SKM-1 treated with dmso at 0.1 percent for 144 hours (cell line): ENCODE measurements around the gene SYT6.

ENCODE experiments used
- DNase-seq: peaks from one replicate; lab custom pipeline; 2025; ENCODE audit not compliant: unreplicated experiment; lab: John Stamatoyannopoulos, UW

Gene SYT6, protein sequence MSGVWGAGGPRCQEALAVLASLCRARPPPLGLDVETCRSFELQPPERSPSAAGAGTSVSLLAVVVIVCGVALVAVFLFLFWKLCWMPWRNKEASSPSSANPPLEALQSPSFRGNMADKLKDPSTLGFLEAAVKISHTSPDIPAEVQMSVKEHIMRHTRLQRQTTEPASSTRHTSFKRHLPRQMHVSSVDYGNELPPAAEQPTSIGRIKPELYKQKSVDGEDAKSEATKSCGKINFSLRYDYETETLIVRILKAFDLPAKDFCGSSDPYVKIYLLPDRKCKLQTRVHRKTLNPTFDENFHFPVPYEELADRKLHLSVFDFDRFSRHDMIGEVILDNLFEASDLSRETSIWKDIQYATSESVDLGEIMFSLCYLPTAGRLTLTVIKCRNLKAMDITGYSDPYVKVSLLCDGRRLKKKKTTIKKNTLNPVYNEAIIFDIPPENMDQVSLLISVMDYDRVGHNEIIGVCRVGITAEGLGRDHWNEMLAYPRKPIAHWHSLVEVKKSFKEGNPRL

DNA sequence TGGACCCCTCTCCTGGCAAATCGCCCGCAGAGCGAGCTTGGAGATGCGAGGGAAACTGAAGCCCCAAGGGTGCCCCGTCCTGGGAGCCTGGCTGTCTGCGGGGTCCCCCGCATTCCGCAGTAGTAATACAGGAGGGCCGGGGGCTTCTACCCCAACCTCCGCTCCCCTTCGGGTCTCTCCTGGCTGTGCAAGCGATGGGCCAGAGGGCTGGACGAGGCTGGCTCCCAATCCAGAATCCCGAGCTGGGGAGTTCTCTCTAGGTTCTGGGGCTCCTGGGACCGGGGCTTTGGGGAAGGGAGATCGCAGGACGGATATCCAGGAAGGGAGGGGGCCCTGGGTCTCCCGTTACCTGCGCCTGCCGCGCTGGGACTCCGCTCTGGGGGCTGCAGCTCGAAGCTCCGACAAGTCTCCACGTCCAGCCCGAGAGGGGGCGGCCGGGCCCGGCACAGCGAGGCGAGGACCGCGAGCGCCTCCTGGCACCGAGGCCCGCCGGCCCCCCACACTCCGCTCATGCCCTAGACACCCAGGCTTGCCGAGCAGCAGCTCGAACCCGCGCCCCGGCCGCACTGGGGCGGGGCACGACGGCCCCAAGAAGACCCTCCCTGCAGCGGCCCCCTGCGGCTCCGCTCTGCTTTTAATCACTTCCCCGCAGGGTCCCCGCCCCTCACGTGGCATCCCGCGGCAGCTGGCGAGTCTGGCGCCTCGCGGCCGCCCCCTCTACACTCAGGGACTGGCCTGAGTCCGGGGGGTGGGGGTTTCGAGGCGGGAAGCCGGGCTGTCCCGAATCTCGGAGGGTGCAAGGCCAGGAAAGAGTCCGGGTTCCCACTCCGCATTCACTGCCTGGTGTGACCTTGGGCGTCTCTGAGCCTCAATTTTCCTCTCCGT, at the start of gene SYT6:
SYT6 (minus strand) TSS at position 609 of the 885 bp plus-strand sequence; CDS start at position 512, 97 bp downstream.
- no peak for DNase-seq

DNA sequence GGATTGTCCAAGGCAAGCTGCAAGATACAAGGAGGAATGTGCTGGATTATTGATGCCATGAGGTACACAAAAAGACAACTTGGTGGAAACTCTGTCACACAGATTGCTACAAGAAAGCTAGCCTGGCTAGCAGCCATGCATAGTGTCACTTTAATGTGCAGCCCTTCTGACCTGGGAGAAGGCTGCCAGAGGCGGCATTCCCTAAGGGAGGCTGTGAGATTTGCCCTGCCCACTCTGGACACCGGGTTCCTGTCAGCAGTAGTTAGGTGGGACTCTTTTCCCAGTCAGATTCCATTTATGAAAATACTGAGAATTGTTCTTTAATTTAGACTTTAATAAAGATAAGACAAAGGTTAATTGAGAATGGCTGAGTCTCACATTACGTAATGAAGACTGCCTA, 47.8 kb upstream of the SYT6 start:
- DNase-seq = no peak

DNA sequence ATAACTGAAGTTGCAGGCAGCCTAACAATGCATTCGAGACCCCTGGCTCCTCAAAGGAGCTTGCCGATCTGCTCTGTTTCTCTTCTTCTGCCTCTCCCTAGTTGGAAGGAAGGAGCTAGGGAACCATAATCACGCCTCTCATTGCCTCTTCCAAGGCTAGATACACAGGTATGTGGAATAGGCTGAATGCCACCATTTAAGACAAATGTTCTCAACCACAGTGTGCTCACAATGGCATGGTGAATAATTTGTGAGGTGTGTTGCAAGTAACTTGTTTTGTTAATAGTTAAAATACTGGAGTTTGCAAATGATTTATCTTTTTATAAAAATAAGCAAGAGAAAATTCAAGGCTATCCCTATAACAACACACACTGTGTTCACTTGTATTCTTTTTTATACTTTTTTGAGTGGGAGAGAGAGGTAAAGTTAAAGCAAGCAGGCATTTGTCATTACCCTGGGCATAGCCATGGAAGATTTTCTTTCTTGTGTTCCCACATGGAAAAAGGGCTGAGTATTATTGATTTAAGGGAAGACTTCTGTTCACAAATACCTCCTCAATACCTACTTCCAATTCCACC, 45.4 kb upstream of the SYT6 start:
- no peak for DNase-seq

DNA sequence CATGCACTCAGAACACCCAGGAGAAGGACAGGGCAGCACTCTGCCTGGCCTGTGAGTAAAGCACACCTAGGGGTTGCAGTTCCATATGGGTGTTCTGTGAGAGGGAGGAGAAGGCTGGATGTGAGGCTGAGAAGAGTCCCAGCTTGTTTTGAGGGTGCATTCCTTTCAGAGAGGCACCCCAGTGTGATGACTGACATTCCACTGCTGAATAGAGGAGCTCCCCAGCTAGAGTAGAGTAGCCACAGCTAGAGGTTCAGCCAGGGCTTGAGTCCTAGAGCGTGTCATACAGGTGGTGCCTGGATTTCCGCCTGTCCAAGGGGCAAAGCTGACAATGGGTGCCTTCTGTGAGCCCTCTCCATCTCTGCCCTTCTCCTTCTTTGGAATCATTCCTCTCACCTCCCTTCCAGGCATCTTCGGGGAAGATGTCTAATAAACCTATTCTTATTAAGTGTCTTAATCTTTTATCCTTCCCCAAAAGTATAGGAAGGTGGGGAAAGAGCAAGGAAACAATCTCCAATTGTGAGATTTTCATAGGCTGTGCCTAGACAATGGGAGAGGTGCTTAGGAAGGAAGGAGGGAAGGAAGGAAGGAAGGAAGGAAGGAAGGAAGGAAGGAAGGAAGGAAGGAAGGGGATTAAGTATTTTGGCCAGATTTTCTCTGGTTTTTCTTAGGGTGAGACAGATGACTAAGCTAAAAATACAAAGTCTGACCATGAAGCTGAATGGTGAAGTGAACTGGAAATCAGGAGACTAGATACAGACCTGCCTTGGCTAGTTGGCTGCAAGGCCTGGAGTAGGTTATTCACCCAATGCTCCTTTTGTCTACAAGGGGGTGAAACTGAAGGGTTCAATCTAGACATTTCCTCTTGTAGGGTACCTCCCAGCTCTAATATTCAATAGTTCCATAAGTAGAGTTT, 43.6 kb upstream of the SYT6 start:
- no peak for DNase-seq

DNA sequence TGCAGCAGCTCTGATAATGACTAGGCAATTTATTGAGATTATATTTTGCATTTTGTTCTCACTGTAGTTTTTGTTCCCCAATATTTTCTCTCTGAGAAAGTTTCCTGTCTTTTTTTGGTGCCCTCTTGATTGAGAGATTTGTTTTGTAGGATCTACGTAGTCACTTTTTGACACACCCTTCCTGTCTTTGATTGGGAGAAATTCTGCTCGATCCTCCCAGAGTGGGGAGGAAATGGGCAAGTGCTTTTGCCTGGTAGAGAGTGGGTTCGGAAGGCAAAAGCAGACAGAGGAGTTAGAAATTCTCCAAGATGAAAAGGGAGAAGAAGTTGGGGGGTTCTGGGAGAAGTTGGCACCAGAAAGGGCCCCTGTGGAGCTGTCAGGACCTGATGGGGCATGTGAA, 42.1 kb upstream of the SYT6 start:
- no peak for DNase-seq

DNA sequence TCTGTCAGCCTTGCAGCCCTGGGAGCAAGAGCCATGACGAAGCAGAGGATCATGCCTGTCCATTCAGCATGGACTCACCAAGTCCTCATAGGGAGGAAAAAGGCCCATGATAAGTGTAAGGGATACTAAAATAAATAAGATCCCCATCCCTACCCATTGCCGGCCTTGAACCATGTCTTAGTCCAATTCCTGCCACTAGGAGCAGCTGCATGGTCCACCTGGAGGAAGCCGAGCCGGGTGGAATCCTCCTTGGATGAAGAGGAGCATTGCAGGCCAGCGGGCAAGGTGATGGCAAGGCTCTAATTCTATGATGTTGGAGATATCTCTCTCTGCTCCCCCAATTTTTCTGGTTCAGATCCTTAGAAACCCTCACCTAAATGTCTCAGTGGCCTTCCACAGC, 38.7 kb upstream of the SYT6 start:
- no peak for DNase-seq

DNA sequence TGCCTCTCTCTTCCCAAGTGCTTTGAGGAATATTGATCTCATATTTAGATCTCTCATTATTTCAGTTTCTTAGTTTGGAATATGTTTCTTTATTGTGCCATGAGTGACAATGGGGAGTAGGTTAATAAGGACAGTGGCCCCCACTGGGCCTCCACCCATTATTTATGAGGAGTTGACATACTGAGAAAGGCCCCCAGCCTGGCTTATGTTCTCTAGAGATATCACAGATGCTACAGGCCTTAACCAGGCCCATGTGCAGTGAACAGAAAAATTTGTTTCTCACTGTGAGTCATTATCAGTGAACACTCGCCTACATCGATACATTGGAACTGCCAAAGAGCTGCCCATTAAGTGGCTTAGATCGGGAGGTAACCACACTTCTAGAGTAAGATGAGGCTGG, 35.7 kb upstream of the SYT6 start:
- DNase-seq = no peak

DNA sequence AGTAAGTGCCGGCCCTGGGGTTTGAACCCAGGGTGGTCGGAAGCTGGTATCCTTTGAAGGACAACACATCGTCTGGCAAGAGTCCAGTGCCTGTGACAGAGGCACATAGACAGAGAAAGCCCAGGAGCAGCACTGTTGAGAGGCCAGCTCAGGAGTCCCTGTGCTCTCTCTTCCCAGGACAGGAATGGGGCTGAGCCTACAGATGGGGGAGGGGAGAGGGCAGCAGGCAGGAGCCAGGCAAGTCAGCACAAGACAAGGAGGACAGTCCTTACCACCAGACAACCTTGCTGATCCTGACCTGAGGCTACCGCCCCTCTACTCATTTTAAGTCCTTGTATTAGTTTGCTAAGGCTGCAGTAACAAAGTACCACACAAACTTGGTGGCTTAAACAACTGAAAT, 27.7 kb upstream of the SYT6 start:
- no peak for DNase-seq

DNA sequence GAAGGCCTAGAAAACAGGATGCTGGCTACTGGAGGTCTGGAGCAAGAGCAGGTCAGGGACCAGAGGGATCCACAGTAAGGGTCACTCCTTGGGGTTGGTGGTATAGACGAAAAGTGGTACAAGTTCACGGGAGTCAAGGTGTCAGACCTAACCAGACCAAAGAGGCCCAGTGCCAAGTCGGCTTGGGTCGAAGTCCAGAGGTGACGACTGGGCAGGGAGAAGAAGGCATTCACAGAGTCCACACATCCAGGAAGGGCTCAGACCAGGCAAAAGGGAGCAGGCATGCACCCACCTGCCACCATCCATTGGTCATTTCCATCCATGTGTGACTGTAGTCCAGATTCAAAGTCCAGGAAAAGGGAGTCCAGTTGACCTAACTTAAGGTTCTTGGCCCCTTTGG, 27.1 kb upstream of the SYT6 start:
- no peak for DNase-seq

DNA sequence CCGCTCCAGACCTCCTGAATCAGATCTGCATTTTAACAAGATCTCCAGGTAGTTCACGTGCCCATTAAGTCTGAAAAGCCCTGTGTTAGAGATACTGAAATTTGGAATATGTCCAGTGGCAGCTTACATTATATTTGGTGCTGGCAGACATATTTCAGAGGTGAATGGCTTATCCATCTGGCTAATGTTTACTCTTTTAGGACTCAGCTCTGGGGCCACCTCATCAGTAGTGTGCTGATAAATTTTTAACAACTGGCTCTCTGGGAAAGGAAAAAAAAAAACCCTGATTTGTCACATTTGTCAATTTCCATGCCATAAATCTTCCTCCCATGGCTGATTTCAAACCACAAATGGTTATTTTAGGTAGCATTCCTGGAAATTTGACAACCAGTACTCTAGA, 25.3 kb upstream of the SYT6 start:
- no peak for DNase-seq

DNA sequence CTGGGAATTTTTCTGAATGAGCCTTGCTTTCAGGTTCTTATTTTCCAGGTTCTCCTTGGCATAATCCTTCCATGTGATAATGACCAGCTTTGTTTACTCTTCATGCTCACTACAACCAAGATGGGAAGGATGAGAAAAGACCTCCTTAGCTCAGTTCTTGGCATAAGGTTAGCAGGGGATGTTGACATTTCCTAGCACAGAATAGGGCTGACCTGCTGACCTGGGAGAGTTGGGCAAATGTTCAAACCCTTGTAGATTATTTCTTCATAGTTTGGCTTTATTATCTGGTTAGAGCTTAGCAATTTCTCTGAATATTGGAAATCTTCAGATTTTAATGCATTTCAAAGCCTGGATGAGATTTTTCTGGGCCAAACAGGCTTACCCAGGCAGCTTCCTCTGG, 23.6 kb upstream of the SYT6 start:
- no peak for DNase-seq

DNA sequence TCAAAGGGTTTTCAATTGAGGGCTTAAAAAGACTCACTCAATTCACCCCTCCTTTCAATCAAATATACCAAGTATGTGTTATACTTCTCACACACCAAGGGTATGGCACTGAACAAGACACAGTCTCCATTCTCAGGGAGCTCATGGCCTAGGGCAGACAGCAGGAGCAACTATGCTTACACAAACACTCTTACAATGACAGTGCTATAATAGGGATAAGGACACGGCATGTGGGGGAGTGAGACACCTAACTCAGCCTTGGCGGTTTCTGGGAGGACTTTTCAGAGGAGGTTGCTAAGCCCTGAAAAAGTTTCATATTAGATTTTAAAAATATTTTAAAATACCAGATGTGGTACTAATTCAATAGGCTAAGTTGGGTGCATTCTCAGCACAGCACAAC, 22.7 kb upstream of the SYT6 start:
- no peak for DNase-seq

DNA sequence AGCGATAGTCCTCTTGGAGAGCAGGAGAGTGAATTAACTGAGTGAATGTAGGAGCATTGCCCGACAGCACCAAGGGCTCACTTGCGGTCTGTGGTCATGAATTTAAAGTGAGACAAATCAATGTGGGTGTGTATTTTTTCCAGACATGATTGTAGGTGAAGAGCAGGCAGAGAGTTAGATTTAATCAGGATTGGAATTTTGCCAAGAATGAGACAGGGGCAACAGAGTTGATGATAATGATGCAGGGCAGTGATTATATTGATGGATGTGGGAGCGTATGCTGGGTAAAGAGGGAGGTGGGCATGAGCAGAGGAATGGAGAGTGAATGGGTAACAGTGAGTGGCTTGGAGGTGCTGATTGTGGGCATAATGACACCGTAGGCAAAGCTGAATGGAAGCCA, 20.0 kb upstream of the SYT6 start:
- DNase-seq = no peak

DNA sequence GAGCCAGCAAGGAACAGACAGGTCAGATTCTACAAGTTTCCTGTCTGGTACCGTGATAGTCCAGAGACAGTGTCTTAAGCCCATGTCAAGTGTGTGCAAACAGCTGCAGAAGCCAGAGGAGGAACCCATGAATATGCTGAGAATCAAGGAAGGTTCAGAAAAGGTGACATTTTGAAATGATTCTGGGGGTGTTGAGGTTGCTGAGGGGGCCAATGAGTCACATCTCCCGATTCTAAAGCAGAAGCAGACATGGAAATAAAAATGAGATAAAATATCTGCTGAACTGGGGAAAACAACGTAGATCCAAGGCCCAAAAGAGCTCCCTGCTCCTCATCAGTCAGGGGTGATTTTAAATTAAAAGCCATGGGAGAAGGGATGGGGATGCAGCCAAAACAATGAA, 15.8 kb upstream of the SYT6 start:
- DNase-seq = no peak

DNA sequence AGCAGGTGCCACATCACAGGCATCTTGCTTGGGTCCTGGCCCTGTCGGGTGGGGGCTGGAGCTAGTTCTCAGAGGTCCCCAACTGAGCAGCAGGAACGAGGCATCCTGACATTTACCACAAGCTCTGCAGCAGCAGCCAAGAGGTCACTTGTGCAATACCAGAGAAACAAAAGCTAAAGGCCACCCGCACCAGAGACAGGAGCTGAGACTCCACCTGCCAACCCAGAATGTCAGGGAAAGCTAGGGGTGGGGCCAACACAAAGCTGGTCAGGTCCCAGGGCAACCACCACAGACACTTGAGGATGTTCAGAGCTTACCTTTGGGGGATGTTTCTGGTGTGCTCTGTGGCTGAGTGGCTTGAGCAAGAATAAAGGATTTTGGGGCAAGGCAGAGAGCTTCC, 13.6 kb upstream of the SYT6 start:
- DNase-seq = no peak

DNA sequence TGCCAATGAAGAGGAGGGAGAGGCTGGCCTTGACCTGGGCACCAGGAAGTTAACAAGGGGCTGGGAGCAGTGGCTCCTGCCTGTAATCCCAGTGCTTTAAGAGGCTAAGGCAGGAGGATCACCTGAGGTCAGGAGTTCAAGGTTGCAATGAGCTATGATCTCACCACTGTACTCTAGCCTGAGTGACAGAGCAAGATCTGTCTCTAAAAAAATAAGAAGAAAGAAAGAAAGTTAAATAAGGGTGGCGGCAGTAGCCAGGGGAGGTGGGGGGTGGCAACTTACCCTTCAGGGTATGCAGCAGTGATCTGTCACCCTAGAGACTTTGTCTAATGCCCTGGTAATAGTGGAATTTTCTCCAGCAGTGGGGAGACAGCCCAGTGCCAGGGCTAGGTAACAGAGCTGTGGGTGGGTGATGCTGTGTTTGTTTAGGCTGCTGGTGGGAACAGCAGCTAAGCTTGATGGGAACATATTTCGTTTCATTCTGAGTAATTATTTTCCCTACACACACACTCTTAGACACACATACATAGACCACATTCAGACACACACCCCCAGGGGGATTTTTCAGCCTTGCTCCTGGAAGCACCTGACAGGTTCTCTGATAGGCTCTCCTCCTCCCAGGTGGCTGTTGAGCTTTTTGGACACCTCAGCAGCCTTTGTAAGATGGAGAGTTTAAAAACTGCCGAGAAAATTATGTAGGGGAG, 11.3 kb upstream of the SYT6 start:
- no peak for DNase-seq

DNA sequence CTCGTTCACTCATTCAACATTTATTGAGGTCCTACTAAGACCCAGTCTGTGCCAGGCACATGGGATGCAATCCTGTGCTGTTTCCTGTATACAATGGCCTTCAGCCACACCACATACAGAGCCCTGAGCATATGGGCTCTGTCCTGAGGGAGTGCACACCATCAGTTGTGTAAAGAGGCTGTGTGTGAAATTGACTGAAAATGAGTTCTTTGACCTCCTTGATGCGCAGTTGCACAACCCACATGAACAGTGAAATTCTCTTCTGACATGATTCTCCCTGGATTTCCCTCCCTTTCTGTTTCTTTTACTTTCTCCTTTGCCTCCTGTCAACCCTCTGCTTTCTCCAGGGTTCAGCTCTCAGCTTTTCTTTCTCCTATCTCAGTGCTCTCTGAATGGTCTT, 6.3 kb upstream of the SYT6 start:
- DNase-seq = no peak

DNA sequence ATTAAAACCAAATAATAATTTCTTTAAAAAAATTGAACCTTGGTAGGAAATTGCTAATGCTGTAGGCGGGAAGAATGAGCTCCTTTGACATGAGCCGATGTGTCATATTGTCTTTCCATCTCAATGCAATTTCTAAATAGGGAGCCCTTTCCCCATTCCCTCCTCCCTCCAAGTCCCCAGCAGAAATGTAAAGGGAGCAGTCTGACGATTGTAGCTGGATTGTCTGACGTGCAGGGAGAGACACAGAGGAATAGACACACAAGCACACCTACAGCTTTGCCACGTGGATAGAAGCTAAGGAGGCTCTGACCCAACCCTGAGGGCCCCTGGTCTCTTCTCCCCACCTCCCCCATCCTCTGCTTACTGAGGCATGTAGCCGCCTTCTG, 3.6 kb upstream of the SYT6 start:
- no peak for DNase-seq

DNA sequence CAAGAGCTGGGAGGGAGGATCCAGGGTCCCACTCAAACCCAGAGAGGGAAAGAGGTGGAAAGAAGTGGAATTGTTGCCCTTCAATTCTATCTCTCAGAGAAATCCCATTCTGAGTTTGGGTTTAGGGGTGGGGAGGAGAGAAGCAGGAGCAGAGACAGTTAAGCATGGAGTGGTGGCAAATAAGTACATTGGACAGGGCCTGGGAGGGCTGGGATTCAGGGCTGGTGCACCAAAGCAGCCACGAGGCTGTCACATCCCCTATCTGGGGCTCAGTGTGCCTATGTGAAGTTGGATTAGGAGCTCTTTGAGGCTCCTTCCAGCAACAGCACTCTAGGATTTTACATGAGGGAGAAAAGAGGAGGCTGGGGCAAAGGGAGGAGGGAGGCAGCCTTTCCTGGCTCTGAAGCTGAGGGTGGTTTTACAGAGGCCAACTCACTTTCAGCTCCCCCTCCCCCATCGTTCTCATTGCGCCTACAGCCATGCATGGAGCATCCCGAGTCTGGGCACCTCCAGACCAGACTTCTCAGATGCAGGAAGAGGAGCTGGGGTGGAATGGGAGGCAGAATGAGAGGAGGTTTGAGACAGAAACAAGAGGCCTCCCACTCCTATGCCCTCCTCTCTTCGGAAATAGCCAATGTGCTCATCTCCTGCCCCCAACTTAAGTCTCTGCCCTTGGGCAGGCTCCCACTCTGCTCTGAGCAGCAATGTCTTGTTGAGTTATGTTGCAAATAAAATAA, 3.0 kb upstream of the SYT6 start:
- DNase-seq = no peak
